ENCODE results near the gene ERG28.

Gene ERG28

DNA sequence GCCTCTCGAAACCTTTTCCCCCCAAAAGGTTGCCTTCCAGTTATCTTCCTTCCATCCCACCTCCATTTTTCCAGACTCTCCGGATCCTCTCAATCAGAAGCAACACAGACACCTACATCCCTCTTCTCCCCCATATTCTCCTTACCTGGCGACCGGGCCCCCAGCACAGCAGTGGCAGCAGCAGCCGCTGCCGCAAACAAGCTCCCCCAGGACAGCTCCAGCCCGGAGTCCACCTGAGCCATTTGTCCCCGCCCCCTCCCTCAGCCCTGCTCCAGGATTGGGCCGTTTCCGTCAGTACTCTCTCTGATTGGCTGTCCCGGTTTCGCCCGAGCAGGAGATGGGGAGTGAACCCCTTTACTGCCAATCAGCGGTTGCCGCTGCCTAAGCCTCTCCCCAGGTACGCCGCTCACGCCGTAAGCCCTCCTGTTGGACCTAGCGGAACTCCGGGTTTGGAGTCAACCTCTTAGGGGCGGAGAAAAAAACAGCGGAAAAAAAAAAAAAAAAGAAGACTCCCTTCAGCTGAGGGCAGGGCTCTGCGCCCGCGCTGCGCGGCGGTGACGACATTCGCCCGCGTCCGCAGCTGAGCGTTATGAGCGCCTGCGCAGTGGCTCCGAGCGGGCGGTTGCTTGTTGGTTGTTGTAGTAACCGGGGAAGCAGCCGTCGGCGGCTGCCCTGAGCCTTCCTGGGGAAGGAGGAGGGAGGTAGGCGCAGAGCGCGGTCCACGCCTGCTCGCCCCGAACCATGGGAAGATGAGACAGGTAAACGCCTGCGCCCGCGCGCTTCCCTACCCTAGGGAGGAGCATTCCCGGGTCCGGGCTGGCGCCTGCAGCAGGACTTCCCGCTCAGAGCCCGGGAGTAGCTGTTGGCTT, at the start of gene ERG28, which contains the start of gene TTLL5:
ERG28 (minus strand) TSS at position 247 of the 869 bp plus-strand sequence. CDS start 3,374 bp downstream, outside the sequence.
TTLL5 (plus strand) TSS at position 617 of the 869 bp plus-strand sequence. CDS start 1,904 bp downstream, outside the sequence.
- TF ChIP-seq, protein P1, sequence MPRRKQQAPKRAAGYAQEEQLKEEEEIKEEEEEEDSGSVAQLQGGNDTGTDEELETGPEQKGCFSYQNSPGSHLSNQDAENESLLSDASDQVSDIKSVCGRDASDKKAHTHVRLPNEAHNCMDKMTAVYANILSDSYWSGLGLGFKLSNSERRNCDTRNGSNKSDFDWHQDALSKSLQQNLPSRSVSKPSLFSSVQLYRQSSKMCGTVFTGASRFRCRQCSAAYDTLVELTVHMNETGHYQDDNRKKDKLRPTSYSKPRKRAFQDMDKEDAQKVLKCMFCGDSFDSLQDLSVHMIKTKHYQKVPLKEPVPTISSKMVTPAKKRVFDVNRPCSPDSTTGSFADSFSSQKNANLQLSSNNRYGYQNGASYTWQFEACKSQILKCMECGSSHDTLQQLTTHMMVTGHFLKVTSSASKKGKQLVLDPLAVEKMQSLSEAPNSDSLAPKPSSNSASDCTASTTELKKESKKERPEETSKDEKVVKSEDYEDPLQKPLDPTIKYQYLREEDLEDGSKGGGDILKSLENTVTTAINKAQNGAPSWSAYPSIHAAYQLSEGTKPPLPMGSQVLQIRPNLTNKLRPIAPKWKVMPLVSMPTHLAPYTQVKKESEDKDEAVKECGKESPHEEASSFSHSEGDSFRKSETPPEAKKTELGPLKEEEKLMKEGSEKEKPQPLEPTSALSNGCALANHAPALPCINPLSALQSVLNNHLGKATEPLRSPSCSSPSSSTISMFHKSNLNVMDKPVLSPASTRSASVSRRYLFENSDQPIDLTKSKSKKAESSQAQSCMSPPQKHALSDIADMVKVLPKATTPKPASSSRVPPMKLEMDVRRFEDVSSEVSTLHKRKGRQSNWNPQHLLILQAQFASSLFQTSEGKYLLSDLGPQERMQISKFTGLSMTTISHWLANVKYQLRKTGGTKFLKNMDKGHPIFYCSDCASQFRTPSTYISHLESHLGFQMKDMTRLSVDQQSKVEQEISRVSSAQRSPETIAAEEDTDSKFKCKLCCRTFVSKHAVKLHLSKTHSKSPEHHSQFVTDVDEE (CRISPR knock-in tag; IDR thresholded peaks at IDR 0.05) = no peak
- TF ChIP-seq ZNF565 (CRISPR knock-in tag; conservative IDR thresholded peaks at IDR 0.05; ENCODE audit: low read depth) (no peak), CSDC2 (CRISPR knock-in tag; IDR thresholded peaks at IDR 0.05) (no peak), TOX (CRISPR knock-in tag; IDR thresholded peaks at IDR 0.05; ENCODE audit: borderline replicate concordance) (no peak), ZC3H10 (CRISPR knock-in tag; IDR thresholded peaks at IDR 0.05) (no peak), PPARA (CRISPR knock-in tag; IDR thresholded peaks at IDR 0.05; ENCODE audit: borderline replicate concordance) (no peak), ZFP3 (CRISPR knock-in tag; IDR thresholded peaks at IDR 0.05) (no peak), RARB (CRISPR knock-in tag; IDR thresholded peaks at IDR 0.05) (no peak), ISL1 (CRISPR knock-in tag; IDR thresholded peaks at IDR 0.05) (no peak), SNAI2 (CRISPR knock-in tag; IDR thresholded peaks at IDR 0.05) (no peak), OSR1 (CRISPR knock-in tag; IDR thresholded peaks at IDR 0.05) (no peak)
- TF ChIP-seq, protein P2, sequence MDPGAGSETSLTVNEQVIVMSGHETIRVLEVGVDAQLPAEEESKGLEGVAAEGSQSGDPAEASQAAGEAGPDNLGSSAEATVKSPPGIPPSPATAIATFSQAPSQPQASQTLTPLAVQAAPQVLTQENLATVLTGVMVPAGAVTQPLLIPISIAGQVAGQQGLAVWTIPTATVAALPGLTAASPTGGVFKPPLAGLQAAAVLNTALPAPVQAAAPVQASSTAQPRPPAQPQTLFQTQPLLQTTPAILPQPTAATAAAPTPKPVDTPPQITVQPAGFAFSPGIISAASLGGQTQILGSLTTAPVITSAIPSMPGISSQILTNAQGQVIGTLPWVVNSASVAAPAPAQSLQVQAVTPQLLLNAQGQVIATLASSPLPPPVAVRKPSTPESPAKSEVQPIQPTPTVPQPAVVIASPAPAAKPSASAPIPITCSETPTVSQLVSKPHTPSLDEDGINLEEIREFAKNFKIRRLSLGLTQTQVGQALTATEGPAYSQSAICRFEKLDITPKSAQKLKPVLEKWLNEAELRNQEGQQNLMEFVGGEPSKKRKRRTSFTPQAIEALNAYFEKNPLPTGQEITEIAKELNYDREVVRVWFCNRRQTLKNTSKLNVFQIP (CRISPR knock-in tag; IDR thresholded peaks at IDR 0.05; ENCODE audit: borderline replicate concordance, low read depth) = no peak
- TF ChIP-seq, protein P3, sequence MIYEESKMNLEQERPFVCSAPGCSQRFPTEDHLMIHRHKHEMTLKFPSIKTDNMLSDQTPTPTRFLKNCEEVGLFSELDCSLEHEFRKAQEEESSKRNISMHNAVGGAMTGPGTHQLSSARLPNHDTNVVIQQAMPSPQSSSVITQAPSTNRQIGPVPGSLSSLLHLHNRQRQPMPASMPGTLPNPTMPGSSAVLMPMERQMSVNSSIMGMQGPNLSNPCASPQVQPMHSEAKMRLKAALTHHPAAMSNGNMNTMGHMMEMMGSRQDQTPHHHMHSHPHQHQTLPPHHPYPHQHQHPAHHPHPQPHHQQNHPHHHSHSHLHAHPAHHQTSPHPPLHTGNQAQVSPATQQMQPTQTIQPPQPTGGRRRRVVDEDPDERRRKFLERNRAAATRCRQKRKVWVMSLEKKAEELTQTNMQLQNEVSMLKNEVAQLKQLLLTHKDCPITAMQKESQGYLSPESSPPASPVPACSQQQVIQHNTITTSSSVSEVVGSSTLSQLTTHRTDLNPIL (CRISPR knock-in tag; IDR thresholded peaks at IDR 0.05; ENCODE audit: low read depth) = no peak
- ATAC-seq = peak; percentile 99

DNA sequence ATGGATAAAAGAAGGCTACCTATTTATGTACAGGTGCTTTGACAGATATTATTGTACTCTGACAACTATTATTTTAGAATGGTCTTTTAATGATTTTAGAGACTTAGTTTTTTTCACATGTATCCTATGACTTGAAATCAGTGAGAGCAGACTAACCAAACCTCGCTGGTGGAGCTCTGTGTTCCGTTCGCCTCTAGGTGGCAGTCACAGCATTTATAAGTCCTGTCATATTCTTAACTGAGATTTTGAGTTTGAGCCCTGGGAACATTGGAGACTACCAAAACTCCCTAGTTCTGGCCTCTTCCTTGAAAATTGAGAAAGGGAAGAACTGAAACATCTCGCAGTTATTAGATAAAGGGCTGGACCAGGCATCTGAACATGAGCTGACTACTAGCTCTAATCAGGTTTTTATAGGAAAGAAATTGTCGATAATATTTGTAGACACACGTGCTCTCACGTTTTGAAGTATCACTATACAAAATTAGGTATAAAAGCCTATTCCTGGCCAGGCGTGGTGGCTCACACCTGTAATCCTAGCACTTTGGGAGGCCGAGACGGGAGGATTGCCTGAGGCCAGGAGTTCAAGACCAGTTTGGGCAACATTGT, 48.6 kb upstream of the ERG28 start:
- TF ChIP-seq, protein P2 (CRISPR knock-in tag; IDR thresholded peaks at IDR 0.05; ENCODE audit: borderline replicate concordance, low read depth) = no peak
- TF ChIP-seq SNAI2 (CRISPR knock-in tag; IDR thresholded peaks at IDR 0.05) = no peak
- peak; percentile 69 for ATAC-seq

DNA sequence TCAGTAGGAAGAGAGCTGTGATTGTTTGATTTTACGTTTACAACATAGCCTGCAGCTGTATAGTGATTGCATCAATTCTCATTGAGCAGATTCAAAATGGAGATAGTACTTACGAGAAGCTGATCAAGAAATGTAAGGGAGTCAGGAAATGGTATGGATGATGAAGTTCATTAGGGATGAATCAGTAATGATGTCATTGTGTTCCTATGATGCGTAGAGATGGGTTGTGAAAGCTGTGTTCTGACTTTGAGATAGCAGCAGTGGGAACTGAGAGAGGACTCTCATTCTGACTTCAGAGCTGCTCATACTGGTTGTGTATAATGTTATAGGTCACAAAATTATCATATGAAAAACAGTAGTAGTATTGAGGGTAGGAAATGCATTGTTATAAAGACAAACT, 44.3 kb upstream of the ERG28 start:
- no peak for ATAC-seq
- TF ChIP-seq RARB (CRISPR knock-in tag; IDR thresholded peaks at IDR 0.05) (no peak), PPARA (CRISPR knock-in tag; IDR thresholded peaks at IDR 0.05; ENCODE audit: borderline replicate concordance) (no peak), ZNF565 (CRISPR knock-in tag; conservative IDR thresholded peaks at IDR 0.05; ENCODE audit: low read depth) (no peak), TOX (CRISPR knock-in tag; IDR thresholded peaks at IDR 0.05; ENCODE audit: borderline replicate concordance) (no peak), ZC3H10 (CRISPR knock-in tag; IDR thresholded peaks at IDR 0.05) (no peak), ZFP3 (CRISPR knock-in tag; IDR thresholded peaks at IDR 0.05) (no peak), PATZ1 (CRISPR knock-in tag; IDR thresholded peaks at IDR 0.05; ENCODE audit: borderline replicate concordance) (no peak), ZFP30 (CRISPR knock-in tag; IDR thresholded peaks at IDR 0.05) (no peak), BACH2 (CRISPR knock-in tag; IDR thresholded peaks at IDR 0.05; ENCODE audit: borderline replicate concordance) (no peak), SNAI2 (CRISPR knock-in tag; IDR thresholded peaks at IDR 0.05) (no peak), ZNF70 (CRISPR knock-in tag; IDR thresholded peaks at IDR 0.05) (no peak), ARNTL (CRISPR knock-in tag; IDR thresholded peaks at IDR 0.05; ENCODE audit: borderline replicate concordance, low read depth) (no peak)
- TF ChIP-seq, protein P2 (CRISPR knock-in tag; IDR thresholded peaks at IDR 0.05; ENCODE audit: borderline replicate concordance, low read depth) = no peak
- TF ChIP-seq, protein P3 (CRISPR knock-in tag; IDR thresholded peaks at IDR 0.05; ENCODE audit: low read depth) = no peak

Data from SK-N-SH treated with all-trans-retinoic acid at 6 μM for 48 hours (cell line).